Occipital lobe (tissue), 2 donors: ENCODE results near the gene KBTBD8. TPM values are rescaled to one million over a fixed set of nuclear protein-coding genes. Genes with fewer than 3 reads are reported as not detected.
A peak's percentile ranks its signal among the peaks of the same experiment; 100 is the strongest.

ENCODE experiments used
- DNase-seq: peaks from one replicate; lab custom pipeline; 2025; lab: John Stamatoyannopoulos, UW
- total RNA-seq: library from RNA; depleted of rRNA; stranded (reverse); fragments of >200 nt; gene quantifications from one replicate; pipeline ENCODE4 v1.2.3, GENCODE V29; 2014

KBTBD8 gene
- total RNA-seq, 1 donor from 2014 or later = 26.8 TPM

DNA sequence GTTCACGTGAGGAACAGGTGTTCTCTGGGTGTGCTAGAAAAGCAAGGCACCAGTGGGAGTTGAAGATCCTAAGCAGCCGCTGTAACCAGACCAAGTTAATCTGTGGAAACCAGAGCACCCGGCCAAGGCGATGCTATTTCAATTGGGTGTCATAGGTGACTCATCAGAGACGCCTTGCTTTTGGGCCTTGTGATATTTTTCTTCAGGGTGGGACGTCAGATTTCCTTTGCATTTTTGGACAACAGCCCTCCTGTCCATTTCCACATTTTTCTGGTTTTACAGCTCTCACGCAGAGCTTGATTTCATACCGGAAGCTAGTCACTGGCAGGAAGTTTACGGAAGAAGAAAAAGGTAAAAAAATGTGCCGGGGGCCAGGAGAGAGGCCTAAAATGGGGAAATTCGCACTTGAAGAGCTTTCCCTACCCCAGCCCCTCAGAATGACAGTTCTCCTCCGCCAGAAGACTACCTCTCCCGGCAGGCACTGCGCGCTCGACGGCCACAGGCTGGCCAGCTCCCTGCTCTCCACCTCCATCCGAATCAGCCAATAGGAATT is 471 bp upstream of the KBTBD8 start:
- DNase-seq = peak; percentile 36

DNA sequence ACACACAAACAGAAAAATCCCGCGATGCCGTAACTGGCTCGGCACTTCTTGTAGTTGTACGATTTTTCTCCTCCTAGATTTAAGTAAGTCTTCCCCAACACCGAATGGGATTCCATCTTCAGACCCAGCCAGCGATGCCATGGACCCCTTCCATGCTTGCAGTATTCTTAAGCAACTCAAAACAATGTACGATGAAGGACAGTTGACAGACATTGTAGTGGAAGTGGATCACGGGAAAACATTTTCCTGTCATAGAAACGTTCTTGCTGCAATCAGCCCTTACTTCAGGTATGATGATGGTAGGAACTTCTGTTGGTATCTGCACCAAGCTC is 763 bp downstream of the KBTBD8 start:
- no peak for DNase-seq

DNA sequence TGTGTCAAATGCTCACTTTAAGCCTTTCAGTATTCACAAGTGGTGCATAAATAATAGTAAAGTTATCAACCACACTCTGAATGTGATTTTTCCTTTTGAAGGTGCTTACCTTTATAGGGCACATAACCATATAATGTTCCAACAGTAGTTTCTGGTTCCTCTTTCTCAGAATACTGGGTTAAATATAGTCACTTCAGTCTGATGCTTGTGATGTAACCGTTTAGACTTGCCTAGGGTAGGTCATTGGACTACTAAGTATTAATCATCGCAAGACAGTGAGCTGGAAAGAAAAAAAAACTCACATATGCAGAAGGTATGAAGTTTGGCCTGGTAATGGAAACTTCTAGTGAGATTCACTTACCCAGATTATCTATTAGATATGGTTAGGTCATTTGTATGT is 1.9 kb downstream of the KBTBD8 start:
- no peak for DNase-seq

DNA sequence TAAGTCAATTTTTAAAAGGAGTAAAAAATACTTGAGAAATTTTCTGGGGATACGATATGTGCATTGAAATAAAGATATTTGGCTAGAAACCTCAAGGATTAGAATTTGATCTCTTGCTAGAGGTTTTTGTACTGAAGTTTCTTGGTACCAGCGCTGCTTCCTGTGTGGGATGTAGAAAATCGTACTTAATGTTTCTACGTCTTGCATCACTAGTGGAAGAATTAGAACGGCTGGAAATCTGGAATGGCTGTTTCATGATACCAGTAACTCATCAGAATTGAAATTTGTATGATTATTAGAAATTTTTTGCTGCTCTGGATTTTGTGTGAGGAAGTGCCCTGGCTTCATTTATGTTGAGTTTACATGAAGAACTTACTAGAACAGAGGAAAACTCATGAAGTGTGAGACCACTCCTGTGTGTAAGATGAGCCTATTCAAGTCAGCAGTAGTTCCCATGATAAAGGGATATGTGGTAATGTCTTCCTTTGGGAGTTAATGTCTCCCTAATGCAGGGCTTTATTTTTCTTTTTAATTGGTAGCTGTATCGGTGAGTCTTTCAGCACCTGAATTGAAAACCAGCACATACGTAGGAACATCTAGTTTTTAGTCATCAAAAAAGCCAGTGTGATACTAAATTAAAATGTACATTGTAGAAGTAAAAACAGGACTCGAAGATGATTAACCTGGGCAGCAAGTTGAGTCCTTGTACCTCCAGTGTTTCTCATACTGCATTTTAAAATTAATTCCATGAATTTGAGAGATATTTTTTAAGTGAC is 3.2 kb downstream of the KBTBD8 start:
- DNase-seq = no peak

DNA sequence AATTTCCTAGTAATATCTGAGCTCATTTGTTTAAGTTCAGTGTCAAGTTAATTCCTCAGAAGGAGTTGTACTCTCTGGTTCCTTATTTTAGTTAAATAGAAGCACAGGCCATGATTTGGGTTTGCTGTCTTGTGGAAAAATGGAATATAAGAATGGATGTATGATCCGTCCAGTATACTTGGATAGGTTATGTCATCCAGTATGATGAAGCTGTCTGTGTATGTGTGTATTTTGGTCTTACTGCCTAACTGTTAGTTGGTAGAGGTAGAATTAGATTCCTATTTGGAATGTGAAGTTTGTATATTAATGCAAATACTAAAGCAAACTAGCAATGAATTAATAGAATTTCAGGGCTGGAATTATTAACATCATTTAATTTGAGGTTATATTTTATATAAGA is 7.9 kb downstream of the KBTBD8 start:
- DNase-seq = no peak

DNA sequence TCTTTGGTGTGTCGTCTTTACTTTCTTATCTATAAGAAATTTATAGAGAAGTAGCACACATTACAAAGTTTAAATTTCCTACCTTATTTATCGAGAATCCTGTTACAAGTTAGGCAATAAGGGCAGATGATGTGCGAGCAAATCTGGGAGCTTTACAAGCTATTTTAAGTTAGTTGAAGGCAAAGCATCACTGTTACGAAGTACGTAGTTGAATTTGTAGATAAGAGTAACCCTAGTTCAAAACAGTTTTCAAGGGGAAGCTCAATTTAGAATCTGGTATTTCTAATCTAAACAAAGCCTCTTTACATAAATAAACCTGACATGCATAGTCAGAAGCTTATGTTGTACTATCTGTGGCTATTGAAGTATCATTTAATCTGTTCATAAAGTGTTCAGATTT is 8.4 kb downstream of the KBTBD8 start:
- no peak for DNase-seq

DNA sequence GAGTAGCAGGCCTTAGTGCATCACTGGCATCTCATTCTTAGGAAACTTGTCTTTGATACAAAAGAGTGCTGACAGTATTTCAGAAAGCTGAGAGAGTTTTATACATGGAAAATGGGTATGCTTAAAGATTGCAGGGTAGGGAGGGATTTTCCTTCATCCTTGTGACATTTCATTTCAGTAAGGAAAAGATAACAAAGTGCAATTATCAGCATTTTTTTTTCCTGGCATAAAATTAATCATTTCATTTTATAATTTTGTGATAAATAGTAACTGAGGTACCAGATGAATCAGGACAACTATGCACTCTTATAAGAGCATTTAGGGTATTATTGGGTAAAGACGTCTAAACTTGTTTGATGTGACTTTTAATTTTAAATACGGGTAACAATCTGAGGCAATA is 10.3 kb downstream of the KBTBD8 start:
- no peak for DNase-seq

DNA sequence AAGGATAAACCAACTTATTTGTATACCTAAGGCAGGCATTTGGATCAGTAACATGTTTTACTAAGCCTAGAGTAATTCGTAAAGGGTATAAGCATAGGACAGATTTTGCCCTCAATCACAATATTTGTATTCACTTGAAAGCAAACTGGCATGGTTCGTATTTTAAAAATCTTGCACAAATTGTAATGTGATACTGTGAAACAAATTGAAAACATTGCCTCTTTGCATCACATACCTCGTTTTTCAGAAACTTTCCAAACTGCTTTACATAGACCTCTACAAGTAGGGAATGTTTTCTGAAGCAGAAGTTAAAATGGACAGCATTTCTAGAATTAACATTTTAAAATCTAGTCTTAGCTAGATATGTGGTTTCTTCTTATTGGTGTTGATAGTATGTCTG is 11.6 kb downstream of the KBTBD8 start:
- DNase-seq = no peak

DNA sequence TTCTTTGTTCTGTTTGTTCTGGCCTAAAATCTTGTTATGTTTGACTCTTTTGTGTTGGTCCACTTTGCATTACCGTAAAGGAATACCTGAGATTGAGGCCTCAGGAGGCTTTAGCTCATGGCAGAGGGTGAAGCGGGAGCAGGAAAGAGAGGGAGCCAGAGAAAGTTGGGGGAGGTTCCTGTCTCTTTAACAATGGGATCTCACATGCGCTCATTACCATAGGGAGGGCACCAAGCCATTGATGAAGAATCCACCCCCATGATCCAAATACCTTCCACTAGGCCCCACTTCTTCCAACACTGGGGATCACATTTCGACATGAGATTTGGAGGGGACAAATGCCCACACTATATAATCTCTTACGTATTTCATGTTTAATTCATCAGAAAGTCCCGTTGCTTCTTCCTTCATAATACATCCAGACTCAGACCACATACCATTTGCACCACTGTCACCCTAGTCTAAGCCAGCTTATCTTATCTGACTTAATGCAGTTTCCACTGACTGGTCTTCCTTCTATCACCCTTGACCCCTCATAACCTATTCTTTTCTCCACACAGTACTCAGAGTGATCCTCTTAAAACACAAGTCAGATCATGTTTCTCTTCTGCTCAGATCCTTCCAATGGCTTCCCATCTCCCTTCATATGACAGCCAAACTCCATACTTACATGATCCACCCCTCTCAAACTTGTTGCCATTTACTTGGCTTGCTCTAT is 13.5 kb downstream of the KBTBD8 start:
- no peak for DNase-seq

DNA sequence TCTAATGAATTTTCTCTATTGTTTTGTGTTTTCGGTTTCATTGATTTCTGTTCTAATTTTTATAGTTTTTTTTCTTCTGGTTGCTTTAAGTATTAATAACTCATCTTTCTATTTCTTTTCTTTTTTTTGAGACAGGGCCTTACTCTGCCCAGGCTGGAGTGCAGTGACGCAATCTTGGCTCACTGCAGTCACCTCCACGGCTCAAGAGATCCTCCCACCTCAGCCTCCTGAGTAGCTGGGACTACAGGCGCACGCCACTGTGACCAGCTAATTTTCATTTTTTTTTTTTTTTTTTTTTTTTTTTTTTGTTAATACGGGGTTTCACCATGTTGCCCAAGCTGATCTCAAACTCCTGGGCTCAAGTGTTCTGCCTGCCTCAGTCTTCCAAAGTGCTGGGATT is 14.5 kb downstream of the KBTBD8 start:
- no peak for DNase-seq

DNA sequence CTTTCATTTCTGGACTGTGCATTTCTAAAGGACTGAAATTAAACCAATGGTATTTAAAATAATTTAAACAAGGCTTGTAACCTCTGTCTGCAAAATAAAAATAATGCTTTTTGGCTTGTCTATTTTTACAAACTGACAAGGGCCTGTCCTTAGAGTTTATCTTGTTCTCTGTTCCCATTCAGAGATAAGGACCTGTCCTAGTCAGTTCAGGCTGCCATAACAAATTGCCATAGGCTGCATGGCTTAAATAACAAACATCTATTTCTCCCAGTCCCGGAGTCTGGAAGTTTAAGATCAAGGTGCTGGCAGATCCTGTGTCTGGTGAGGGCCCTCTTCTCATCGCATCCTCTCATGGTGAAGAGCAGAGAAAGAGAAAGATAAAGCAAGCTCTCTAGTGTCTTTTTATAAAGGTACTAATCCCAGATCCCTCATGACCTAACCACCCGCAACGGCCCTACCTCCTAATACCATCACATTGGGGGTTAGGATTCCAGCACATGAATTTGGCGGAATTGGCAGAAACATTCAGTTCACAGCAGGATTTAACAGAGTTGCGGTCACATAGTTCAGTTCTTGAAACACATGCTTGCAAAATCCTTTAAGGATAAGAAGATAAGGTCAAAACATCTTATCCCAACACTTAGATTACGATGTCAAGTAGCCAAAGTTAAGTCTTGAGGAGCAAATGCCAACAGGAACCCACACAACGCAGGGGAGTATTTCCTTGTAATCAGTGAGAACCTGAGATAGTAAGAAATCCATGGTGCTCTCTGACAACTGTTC is 17.8 kb downstream of the KBTBD8 start:
- DNase-seq = no peak

DNA sequence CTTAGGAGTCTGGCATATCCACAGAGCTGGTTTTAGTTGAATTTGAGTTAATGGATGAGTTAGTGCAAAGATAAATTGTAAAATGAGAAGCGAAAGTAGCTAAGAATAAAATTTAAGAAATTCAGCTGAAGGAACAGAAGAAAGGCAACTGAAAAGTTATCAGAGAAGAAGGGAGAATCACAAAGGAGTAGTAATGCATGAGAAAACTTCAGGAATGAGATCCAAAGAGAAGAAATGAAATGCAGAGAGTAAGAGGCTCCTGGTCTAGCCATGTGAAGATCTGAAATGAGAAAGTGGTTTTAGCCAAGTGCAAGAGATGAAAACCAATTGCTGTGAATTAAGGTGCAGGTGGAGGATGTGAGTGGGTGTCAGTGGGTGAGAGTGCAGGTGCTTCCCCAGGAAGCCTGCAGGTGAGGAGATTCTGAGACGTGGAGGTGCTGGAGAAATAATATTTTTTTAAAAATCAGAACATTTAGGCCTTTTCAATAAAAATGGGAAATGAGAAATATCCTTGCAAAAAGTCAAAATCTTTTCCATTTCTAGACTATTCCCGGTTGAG is 18.5 kb downstream of the KBTBD8 start:
- no peak for DNase-seq

DNA sequence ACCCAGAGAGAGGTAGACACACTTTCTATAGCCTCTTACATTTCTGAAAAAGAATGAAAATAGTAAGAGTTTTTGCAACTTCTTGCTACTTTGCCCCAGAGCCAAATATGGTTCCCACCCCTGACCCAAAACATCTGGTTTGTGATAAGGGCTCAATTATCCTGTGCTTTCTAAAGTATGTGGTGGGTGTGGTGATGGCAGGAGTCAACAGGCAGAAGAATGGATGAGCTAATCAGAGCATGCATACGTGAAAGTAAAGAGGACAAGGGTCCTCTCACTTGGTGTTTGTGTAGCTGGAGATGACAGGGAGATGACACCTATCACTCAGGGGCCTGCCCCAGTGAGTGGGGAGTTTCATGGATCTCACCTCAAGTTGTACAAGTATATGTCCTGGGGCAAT is 19.1 kb downstream of the KBTBD8 start:
- DNase-seq = no peak

DNA sequence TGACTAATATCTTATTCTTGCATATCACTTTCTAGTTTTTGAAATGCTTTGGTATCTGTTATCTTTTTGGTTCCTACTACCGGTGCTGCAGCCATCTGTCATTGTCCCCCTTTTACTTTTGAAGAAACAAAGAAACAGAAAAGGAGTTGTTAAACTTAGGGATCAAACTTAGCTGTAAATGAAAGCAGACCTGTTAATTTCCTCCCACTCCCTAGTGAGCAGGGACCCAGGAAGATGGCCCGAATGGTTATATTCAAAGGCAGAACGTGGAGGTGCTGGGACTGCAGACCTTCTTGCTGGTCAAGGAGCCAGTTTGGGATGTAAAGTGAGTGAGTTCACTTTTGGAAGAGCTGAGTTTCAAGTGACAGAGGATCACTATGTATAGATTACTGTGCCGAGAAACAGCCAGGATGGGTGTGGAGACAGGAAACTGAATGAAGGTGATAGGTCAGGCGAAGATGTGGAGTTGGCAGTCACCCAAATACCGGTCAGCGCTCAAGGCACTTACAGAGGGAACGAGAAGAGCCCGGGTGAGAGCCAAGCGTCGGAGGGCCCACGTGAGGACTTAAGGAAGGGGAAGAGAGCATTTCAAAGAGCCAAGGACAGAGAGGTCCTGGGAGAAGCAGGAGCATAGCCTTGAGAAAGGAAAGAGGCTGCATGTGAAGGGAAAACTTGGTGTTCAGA is 20.1 kb downstream of the KBTBD8 start:
- DNase-seq = no peak

DNA sequence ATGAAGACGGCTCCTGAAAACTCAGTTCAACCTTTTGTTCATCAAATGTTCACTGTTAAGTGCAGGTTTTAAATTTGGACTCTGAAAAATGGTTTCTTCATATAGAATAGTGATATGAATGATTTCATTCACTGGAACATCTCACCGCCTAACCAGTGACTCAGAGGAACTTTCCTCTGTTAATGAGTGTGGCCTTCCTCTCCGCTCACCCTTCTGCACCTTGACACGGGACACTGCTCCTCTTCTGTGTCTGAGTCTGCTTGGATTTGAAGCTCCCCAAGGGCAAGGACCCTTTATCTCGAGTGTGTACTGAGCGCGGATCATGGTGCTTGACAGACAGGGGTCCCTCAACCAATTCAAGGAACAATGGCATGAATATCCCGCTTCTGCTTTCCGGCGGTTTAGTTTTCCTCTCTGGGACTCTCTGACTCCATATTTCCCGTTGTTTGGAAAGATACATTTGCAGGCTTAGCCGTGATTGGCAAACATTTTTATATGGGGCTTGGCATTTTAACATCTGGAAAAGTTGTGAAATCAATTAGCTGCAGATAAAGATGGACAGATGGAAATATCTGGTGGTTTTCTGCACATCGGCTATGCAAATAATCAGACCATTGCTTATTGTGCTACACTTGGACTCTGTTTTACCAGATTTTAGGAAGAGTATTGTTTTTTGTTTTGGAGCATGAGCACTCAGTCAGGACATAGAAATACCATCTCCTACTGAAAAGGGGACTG is 20.9 kb downstream of the KBTBD8 start:
- DNase-seq = no peak

DNA sequence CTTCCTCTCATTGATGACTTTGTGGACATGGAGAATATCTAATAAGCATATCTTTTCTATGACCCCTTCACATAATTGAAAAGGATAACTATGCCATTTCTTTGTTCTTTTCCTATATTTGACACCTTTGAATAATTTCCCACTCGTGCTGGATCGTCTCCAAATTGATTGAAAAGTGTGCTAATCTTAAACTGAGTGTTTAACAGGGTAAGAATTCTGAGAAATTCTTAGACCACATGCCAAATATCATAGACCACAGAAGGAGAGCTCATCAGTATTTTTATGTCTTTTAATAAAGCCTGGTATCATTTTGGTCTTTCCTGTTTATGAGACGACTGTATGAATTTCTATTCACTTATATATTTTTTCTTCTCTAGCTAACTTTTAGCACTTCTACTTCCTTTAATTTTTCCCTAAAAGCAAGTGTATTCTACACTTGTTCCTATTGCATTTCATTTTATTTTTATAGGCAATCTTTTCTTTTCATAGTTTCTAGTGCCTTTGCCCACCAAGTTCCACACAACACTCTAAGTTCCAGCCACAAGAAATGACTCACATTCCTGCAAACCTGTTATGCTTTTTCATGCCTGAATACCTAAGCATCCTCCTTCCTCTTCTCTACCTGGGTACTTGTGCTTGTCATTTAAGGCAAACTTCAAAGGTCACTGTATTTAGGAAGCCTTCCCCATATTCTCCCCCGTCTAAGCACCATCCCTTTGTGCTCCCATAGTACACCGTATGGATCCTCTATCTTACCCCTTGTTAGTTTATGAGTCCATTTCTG is 30.1 kb downstream of the KBTBD8 start:
- no peak for DNase-seq

DNA sequence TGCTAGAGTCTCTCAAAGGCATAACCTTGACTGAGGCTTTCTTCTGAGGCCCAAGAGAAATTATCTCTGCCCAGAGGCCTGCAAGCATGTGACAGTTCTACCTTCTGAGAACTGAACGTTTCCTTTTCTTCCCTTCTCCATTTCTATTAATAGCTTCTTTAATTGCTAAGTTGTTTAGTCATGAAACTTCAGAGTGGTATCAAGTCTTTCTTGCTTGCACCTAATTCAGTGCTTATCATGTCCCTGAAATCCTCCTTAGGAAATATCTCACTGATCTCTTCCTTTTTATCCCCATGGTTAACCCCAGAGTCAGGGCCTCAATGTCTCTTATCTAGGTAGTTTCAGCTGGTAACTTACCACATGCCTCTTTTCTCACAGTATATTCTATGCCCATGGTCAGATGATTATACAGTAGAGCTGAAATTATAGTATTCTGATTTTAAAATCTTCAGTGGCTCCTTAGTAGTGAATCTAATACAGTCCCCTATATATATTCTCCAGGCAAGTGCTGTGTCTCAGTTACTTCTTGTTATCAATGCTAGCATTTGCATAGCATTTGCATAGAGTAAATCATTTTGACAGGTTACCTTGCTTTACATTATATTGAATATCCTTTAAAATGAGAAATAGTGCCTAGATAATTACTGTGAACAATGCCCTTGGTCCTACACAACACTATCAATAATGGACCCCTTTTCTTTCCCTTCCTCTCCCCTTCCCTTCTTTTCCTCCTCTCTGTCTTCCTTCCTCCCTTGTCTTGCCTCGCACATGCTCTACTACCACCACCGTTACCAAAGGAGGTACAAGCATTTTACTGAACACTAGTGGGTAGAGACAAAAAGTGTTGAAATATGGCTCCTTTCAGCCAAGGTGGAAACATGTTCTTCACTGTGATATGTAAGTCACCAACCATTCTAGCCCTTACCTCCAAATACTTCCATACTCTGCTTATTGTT is 33.0 kb downstream of the KBTBD8 start:
- no peak for DNase-seq

DNA sequence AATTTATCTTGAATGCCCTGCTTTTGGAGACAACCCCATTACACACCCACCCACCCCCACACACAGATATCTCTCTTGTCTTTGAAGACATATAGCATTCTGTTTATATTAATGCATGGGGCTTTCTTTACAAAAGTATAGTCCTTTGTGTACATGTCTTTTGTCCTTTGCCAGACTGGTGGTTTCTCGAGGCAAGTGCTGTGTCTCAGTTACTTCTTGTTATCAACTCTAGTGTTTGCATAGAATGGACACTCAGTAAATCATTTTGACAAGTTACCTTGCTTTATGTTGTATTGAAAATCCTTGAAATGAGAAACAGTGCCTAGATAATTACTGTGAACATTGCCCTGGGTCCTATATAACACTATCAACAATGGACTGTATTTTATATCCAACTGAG is 33.9 kb downstream of the KBTBD8 start:
- DNase-seq = no peak

DNA sequence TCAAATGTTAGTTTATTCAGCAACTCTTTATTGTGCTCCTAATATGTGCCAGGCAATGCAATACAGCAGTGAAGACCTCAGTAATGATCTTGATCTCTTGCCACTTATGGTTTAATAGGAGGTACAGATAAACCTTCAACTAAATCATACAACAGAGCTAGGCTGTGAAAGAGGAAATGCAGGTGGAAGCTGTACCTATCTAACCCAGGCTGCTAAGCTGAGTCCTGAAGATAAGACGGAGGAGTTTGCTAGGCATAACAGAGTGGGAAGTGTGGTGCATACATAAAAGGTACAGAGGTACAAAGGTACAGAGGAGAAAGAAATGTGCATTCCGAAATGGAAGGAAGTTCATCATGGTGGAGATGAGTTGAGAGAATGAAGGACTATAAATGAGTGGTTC is 35.0 kb downstream of the KBTBD8 start:
- DNase-seq = no peak
